22Rv1 (cell line): Measurements from ENCODE around the gene SIPA1L2.

Experiments
- ZFX ChIP-seq: fragments of 450-650 bp; IDR thresholded peaks from 2 replicates; pipeline ENCODE4 v1.6.1; 2017; ENCODE audit warnings: antibody characterized with exemption, borderline replicate concordance
- TF ChIP-seq, protein P1 (sequence below): fragments of 450-650 bp; IDR thresholded peaks from 2 replicates; pipeline ENCODE4 v1.5.1; 2017; ENCODE audit warnings: mild to moderate bottlenecking

- TF ChIP-seq, protein P1, sequence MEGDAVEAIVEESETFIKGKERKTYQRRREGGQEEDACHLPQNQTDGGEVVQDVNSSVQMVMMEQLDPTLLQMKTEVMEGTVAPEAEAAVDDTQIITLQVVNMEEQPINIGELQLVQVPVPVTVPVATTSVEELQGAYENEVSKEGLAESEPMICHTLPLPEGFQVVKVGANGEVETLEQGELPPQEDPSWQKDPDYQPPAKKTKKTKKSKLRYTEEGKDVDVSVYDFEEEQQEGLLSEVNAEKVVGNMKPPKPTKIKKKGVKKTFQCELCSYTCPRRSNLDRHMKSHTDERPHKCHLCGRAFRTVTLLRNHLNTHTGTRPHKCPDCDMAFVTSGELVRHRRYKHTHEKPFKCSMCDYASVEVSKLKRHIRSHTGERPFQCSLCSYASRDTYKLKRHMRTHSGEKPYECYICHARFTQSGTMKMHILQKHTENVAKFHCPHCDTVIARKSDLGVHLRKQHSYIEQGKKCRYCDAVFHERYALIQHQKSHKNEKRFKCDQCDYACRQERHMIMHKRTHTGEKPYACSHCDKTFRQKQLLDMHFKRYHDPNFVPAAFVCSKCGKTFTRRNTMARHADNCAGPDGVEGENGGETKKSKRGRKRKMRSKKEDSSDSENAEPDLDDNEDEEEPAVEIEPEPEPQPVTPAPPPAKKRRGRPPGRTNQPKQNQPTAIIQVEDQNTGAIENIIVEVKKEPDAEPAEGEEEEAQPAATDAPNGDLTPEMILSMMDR, result no peak
- TF ChIP-seq ZFX, result no peak
Measured at GRCh38 chr1:232589812-232590743, 39.9 kb downstream of the SIPA1L2 start.
